GM23338 (cell line): ENCODE data around the gene C1QTNF7. TPM values are rescaled to one million over a fixed set of nuclear protein-coding genes. Genes with fewer than 3 reads are reported as not detected.

Experiments used
- ATAC-seq: fragments of 200-7000 bp; cut with Tn5 transposase; 3 replicates; pipeline ENCODE4 v1.9.1; 2020
- DNase-seq: peaks from one replicate; pipeline ENCODE4 v3.0.0-alpha.2; 2015; ENCODE audit warnings: low spot score
- H2AFZ ChIP-seq: fragments of 200-600 bp; sonication (generic); 2 replicates; pipeline ENCODE4 v1.8.0; 2016; ENCODE audit warnings: antibody characterized with exemption, mild to moderate bottlenecking, moderate library complexity
- H3F3A ChIP-seq: fragments of 200-600 bp; sonication (generic); replicated peaks from 2 replicates; pipeline ENCODE4 v1.8.0; 2017; ENCODE audit warnings: antibody characterized with exemption, mixed run types, low read depth
- H3K27ac ChIP-seq: fragments of 200-600 bp; sonication (generic); 2 replicates; pipeline ENCODE4 v1.6.1; 2016; ENCODE audit warnings: low read depth
- H3K27me3 ChIP-seq: fragments of 200-600 bp; sonication (generic); 2 replicates; pipeline ENCODE4 v1.8.0; 2016; ENCODE audit warnings: mild to moderate bottlenecking, mixed run types, moderate library complexity; ENCODE audit not compliant: insufficient read depth
- H3K36me3 ChIP-seq: fragments of 200-600 bp; sonication (generic); 2 replicates; pipeline ENCODE4 v1.8.0; 2016; ENCODE audit warnings: mild to moderate bottlenecking; ENCODE audit not compliant: insufficient read depth
- H3K4me1 ChIP-seq: fragments of 200-600 bp; sonication (generic); 2 replicates; pipeline ENCODE4 v1.8.0; 2016; ENCODE audit warnings: mild to moderate bottlenecking, moderate library complexity; ENCODE audit not compliant: insufficient read depth
- H3K4me2 ChIP-seq: fragments of 200-600 bp; sonication (generic); 2 replicates; pipeline ENCODE4 v1.7.1; 2017; ENCODE audit warnings: mixed run types
- H3K4me3 ChIP-seq: fragments of 200-600 bp; sonication (generic); 2 replicates; pipeline ENCODE4 v1.6.1; 2016; ENCODE audit warnings: mixed run types
- H3K79me2 ChIP-seq: fragments of 200-600 bp; sonication (generic); replicated peaks from 2 replicates; pipeline ENCODE4 v1.8.0; 2017; ENCODE audit warnings: mild to moderate bottlenecking; ENCODE audit not compliant: insufficient read depth
- H3K9me2 ChIP-seq: fragments of 200-600 bp; sonication (generic); 2 replicates; pipeline ENCODE4 v1.8.0; 2017; ENCODE audit not compliant: insufficient read depth
- H4K20me1 ChIP-seq: fragments of 200-600 bp; sonication (generic); replicated peaks from 2 replicates; pipeline ENCODE4 v1.8.0; 2017; ENCODE audit warnings: mild to moderate bottlenecking; ENCODE audit not compliant: insufficient read depth
- H3K27ac Mint-ChIP-seq: 2 replicates; pipeline ENCODE4 v1.8.0; 2020; ENCODE audit warnings: inconsistent platforms, mild to moderate bottlenecking, moderate library complexity, mixed read lengths
- H3K27me3 Mint-ChIP-seq: 3 replicates; pipeline ENCODE4 v1.8.0; 2022; ENCODE audit warnings: low read depth, mild to moderate bottlenecking, moderate library complexity, mixed read lengths, inconsistent platforms; ENCODE audit not compliant: insufficient read depth, poor library complexity
- H3K36me3 Mint-ChIP-seq: 3 replicates; pipeline ENCODE4 v1.8.0; 2021; ENCODE audit warnings: low read depth, mild to moderate bottlenecking, inconsistent platforms, moderate library complexity, mixed read lengths
- H3K4me1 Mint-ChIP-seq: 3 replicates; pipeline ENCODE4 v1.8.0; 2020; ENCODE audit warnings: mild to moderate bottlenecking, inconsistent platforms, mixed read lengths
- H3K4me3 Mint-ChIP-seq: 3 replicates; pipeline ENCODE4 v1.8.0; 2021; ENCODE audit warnings: moderate library complexity, mild to moderate bottlenecking, inconsistent platforms, mixed read lengths
- H3K9me3 Mint-ChIP-seq: 3 replicates; pipeline ENCODE4 v1.8.0; 2020; ENCODE audit warnings: moderate library complexity, mild to moderate bottlenecking, inconsistent platforms, mixed read lengths
- CREB1 ChIP-seq: fragments of 250-450 bp; sonication (Bioruptor Pico); IDR thresholded peaks from 2 replicates; pipeline ENCODE4 v1.5.0; 2020; ENCODE audit warnings: low read depth, mild to moderate bottlenecking, moderate library complexity
- ETS1 ChIP-seq: IDR thresholded peaks from 2 replicates; pipeline ENCODE4 v1.6.1; 2016; ENCODE audit warnings: antibody characterized with exemption
- EZH2 ChIP-seq: fragments of 200-600 bp; sonication (generic); IDR thresholded peaks from one replicate; pipeline ENCODE4 v1.8.0; 2017; ENCODE audit warnings: antibody characterized with exemption, mild to moderate bottlenecking, low read depth; ENCODE audit not compliant: unreplicated experiment
- EZH2phosphoT487 ChIP-seq: fragments of 200-600 bp; sonication (generic); IDR thresholded peaks from one replicate; pipeline ENCODE4 v1.8.1; 2018; ENCODE audit warnings: antibody characterized with exemption; ENCODE audit not compliant: unreplicated experiment
- JUNB ChIP-seq: IDR thresholded peaks from one replicate; pipeline ENCODE4 v1.6.1; 2016; ENCODE audit warnings: antibody characterized with exemption; ENCODE audit not compliant: unreplicated experiment
- NANOG ChIP-seq: IDR thresholded peaks from 2 replicates; pipeline ENCODE4 v1.6.1; 2016; ENCODE audit warnings: antibody characterized with exemption, borderline replicate concordance
- POLR2AphosphoS5 ChIP-seq: IDR thresholded peaks from 2 replicates; pipeline ENCODE4 v1.6.1; 2016; ENCODE audit warnings: antibody characterized with exemption, low read depth
- STAT1 ChIP-seq: IDR thresholded peaks from one replicate; pipeline ENCODE4 v1.6.1; 2016; ENCODE audit warnings: antibody characterized with exemption; ENCODE audit not compliant: unreplicated experiment
- ZNF114 ChIP-seq: fragments of 250-450 bp; sonication (Bioruptor Pico); IDR thresholded peaks from 2 replicates; pipeline ENCODE4 v1.5.0; 2020; ENCODE audit warnings: mild to moderate bottlenecking, moderate library complexity
- ZNF331 ChIP-seq: fragments of 250-450 bp; sonication (Bioruptor Pico); IDR thresholded peaks from 2 replicates; pipeline ENCODE4 v1.5.0; 2020; ENCODE audit warnings: low read depth, mild to moderate bottlenecking, moderate library complexity
- ZNF462 ChIP-seq: fragments of 250-450 bp; sonication (Bioruptor Pico); IDR thresholded peaks from 2 replicates; pipeline ENCODE4 v1.5.0; 2020; ENCODE audit warnings: mild to moderate bottlenecking, moderate library complexity
- polyA plus RNA-seq: library from polyadenylated mRNA; unstranded; fragments of >200 nt; fragmentation: Nextera tagmentation; extraction: Ambion mirVana; gene quantifications from 2 replicates; pipeline ENCODE4 v1.2.1, GENCODE V29; 2016
- total RNA-seq: library from RNA; depleted of rRNA; stranded (reverse); fragments of >200 nt; shearing (Covaris generic); gene quantifications from 2 replicates; pipeline ENCODE4 v1.2.3, GENCODE V29; 2014
- TF ChIP-seq, protein P1 (sequence below), 2 experiments: fragments of 200-600 bp in 1 of 2; sonication (generic) in 1 of 2; conservative IDR thresholded peaks; 2 replicates each; pipeline versions ENCODE4 v1.5.1 to v1.6.1; 2016 to 2017; ENCODE audit warnings: antibody characterized with exemption in 2 of 2, low read depth in 2 of 2, mild to moderate bottlenecking in 2 of 2, moderate library complexity in 1 of 2
- TF ChIP-seq, protein P2 (sequence below): IDR thresholded peaks from one replicate; pipeline ENCODE4 v1.6.1; 2018; ENCODE audit warnings: antibody characterized with exemption; ENCODE audit not compliant: unreplicated experiment

Gene C1QTNF7
- total and polyA plus RNA-seq, 2 experiments from 2014 or later, result not detected

DNA sequence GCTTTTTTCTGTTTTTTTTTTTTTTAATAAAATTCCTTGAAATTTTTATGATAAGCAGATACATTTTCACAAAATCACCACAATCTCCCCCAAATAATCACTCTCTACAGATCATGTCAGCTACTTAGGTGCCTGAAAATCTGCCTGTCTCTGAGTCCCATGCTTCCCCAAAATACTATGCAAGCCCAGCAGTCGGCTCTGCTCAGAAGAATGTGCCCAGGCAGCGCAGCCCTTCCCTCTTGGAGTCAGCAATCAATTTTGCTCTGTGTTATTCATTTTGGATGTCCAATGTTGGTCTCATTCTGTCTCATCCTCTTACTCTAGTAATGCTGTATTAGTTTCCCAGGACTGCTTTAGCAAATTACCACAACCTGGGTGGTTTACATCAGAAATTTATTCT lies 24.9 kb upstream of the C1QTNF7 start:
- H3F3A ChIP-seq, result no peaks in the 10 kb centered on the region
- H3K36me3 Mint-ChIP-seq, result no peaks in the 10 kb centered on the region
- peak overlapping the region; percentile 92; the same call in 1 of the 2 replicates for H2AFZ ChIP-seq
- ATAC-seq (peak; percentile 66), DNase-seq (peak; percentile 27)
- H3K79me2 ChIP-seq, result no peaks in the 10 kb centered on the region
- no peaks in the 10 kb centered on the region for H3K27me3 Mint-ChIP-seq
- H3K27me3 ChIP-seq, result no peaks in the 10 kb centered on the region
- no peaks in the 10 kb centered on the region; the same call in 1 of the 2 replicates for H3K36me3 ChIP-seq
- H4K20me1 ChIP-seq, result no peaks in the 10 kb centered on the region
- no peak overlapping the region for H3K27ac ChIP-seq
- no peak overlapping the region for H3K27ac Mint-ChIP-seq
- no peaks in the 10 kb centered on the region for H3K9me3 Mint-ChIP-seq
- H3K4me3 ChIP-seq, result no peak overlapping the region
- H3K9me2 ChIP-seq, result peaks cover 8% of the 10 kb centered on the region; the same call in 1 of the 2 replicates
- TF ChIP-seq POLR2AphosphoS5 (no peak), STAT1 (no peak), JUNB (no peak), CREB1 (CRISPR knock-in tag) (no peak), ZNF462 (no peak), ZNF331 (no peak), NANOG (no peak), EZH2phosphoT487 (no peak), ZNF114 (CRISPR knock-in tag) (no peak), EZH2 (no peak), ETS1 (no peak)
- TF ChIP-seq, protein P1, sequence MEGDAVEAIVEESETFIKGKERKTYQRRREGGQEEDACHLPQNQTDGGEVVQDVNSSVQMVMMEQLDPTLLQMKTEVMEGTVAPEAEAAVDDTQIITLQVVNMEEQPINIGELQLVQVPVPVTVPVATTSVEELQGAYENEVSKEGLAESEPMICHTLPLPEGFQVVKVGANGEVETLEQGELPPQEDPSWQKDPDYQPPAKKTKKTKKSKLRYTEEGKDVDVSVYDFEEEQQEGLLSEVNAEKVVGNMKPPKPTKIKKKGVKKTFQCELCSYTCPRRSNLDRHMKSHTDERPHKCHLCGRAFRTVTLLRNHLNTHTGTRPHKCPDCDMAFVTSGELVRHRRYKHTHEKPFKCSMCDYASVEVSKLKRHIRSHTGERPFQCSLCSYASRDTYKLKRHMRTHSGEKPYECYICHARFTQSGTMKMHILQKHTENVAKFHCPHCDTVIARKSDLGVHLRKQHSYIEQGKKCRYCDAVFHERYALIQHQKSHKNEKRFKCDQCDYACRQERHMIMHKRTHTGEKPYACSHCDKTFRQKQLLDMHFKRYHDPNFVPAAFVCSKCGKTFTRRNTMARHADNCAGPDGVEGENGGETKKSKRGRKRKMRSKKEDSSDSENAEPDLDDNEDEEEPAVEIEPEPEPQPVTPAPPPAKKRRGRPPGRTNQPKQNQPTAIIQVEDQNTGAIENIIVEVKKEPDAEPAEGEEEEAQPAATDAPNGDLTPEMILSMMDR (conservative IDR thresholded peaks at IDR 0.05; ENCODE audit: low read depth in 2 of 2), result no peak
- TF ChIP-seq, protein P2, sequence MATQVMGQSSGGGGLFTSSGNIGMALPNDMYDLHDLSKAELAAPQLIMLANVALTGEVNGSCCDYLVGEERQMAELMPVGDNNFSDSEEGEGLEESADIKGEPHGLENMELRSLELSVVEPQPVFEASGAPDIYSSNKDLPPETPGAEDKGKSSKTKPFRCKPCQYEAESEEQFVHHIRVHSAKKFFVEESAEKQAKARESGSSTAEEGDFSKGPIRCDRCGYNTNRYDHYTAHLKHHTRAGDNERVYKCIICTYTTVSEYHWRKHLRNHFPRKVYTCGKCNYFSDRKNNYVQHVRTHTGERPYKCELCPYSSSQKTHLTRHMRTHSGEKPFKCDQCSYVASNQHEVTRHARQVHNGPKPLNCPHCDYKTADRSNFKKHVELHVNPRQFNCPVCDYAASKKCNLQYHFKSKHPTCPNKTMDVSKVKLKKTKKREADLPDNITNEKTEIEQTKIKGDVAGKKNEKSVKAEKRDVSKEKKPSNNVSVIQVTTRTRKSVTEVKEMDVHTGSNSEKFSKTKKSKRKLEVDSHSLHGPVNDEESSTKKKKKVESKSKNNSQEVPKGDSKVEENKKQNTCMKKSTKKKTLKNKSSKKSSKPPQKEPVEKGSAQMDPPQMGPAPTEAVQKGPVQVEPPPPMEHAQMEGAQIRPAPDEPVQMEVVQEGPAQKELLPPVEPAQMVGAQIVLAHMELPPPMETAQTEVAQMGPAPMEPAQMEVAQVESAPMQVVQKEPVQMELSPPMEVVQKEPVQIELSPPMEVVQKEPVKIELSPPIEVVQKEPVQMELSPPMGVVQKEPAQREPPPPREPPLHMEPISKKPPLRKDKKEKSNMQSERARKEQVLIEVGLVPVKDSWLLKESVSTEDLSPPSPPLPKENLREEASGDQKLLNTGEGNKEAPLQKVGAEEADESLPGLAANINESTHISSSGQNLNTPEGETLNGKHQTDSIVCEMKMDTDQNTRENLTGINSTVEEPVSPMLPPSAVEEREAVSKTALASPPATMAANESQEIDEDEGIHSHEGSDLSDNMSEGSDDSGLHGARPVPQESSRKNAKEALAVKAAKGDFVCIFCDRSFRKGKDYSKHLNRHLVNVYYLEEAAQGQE, result no peak
- peaks cover 21% of the 10 kb centered on the region for H3K4me1 Mint-ChIP-seq
- H3K4me1 ChIP-seq, result peaks cover 11% of the 10 kb centered on the region
- H3K4me2 ChIP-seq, result no peak overlapping the region
- no peak overlapping the region for H3K4me3 Mint-ChIP-seq
